Measurements from ENCODE around the gene MYO1C. TPM values are rescaled to one million over a fixed set of nuclear protein-coding genes. Genes with fewer than 3 reads are reported as not detected.

Gene MYO1C
- polyA plus RNA-seq, 4 donors = 51.1 to 67.1 (median 59.8) TPM

GRCh38 chr17:1475321-1475854 lies 17.1 kb downstream of the MYO1C start:
- H3K4me1 ChIP-seq (ENCODE audit: control insufficient read depth in 3 of 3, insufficient read depth in 2 of 3, low read depth in 1 of 3, low read length in 2 of 3) = no peaks in the 10 kb centered on the region
- WGBS, 3 donors = 82 to 91% (median 89%) methylated on average over 12 to 15 of the region's 15 CpGs
- H3K36me3 ChIP-seq (ENCODE audit: control insufficient read depth in 3 of 3, insufficient read depth in 2 of 3, low read depth in 1 of 3, low read length in 3 of 3) = peaks cover 8 to 93% (median 46%) of the 10 kb centered on the region in 3 donors
- H3K9me3 ChIP-seq (ENCODE audit: control insufficient read depth in 2 of 2, insufficient read depth in 1 of 2, low read depth in 1 of 2, low read length in 1 of 2) = no peaks in the 10 kb centered on the region
- no peak overlapping the region for H3K4me3 ChIP-seq (ENCODE audit: low read depth in 1 of 3, low read length in 3 of 3)
- DNase-seq (no peak), FAIRE-seq (no peak)
- H3K27me3 ChIP-seq (ENCODE audit: control insufficient read depth in 3 of 3, insufficient read depth in 3 of 3, low read length in 3 of 3) = no peaks in the 10 kb centered on the region
- no peak overlapping the region for H3K27ac ChIP-seq (ENCODE audit: low read depth in 1 of 3, low read length in 2 of 3)

GRCh38 chr17:1474402-1475189 lies 17.9 kb downstream of the MYO1C start:
- no peak for FAIRE-seq
- H3K36me3 ChIP-seq (ENCODE audit: control insufficient read depth in 3 of 3, insufficient read depth in 2 of 3, low read depth in 1 of 3, low read length in 3 of 3) = peaks cover 11 to 97% (median 50%) of the 10 kb centered on the region in 3 donors
- WGBS, 3 donors = 83 to 92% (median 85%) methylated on average over 30 to 31 of the region's 31 CpGs
- no peak for DNase-seq
- no peak overlapping the region for H3K27ac ChIP-seq (ENCODE audit: low read depth in 1 of 3, low read length in 2 of 3)
- H3K4me1 ChIP-seq (ENCODE audit: control insufficient read depth in 3 of 3, insufficient read depth in 2 of 3, low read depth in 1 of 3, low read length in 2 of 3) = no peaks in the 10 kb centered on the region
- no peak overlapping the region for H3K4me3 ChIP-seq (ENCODE audit: low read depth in 1 of 3, low read length in 3 of 3)
- no peaks in the 10 kb centered on the region for H3K27me3 ChIP-seq (ENCODE audit: control insufficient read depth in 3 of 3, insufficient read depth in 3 of 3, low read length in 3 of 3)
- H3K9me3 ChIP-seq (ENCODE audit: control insufficient read depth in 2 of 2, insufficient read depth in 1 of 2, low read depth in 1 of 2, low read length in 1 of 2) = no peaks in the 10 kb centered on the region

- no peak for FAIRE-seq
- H3K4me1 ChIP-seq (ENCODE audit: control insufficient read depth in 3 of 3, insufficient read depth in 2 of 3, low read depth in 1 of 3, low read length in 2 of 3) = peaks cover 0 to 2% (median 0%) of the 10 kb centered on the region in 3 donors
- H3K4me3 ChIP-seq (ENCODE audit: low read depth in 1 of 3, low read length in 3 of 3) = no peak overlapping the region
- H3K27ac ChIP-seq (ENCODE audit: low read depth in 1 of 3, low read length in 2 of 3) = no peak overlapping the region
- peaks cover 11 to 96% (median 48%) of the 10 kb centered on the region in 3 donors for H3K36me3 ChIP-seq (ENCODE audit: control insufficient read depth in 3 of 3, insufficient read depth in 2 of 3, low read depth in 1 of 3, low read length in 3 of 3)
- H3K9me3 ChIP-seq (ENCODE audit: control insufficient read depth in 2 of 2, insufficient read depth in 1 of 2, low read depth in 1 of 2, low read length in 1 of 2) = peaks cover 0 to 4% of the 10 kb centered on the region in 2 donors
- no peak for DNase-seq
- WGBS, 3 donors = 82 to 91% (median 84%) methylated on average over 10 of the region's 10 CpGs
- H3K27me3 ChIP-seq (ENCODE audit: control insufficient read depth in 3 of 3, insufficient read depth in 3 of 3, low read length in 3 of 3) = no peaks in the 10 kb centered on the region
Observed at GRCh38 chr17:1473841-1474240, 18.6 kb downstream of the MYO1C start.

- no peak for DNase-seq
- H3K9me3 ChIP-seq (ENCODE audit: control insufficient read depth in 2 of 2, insufficient read depth in 1 of 2, low read depth in 1 of 2, low read length in 1 of 2) = peaks cover 0 to 4% of the 10 kb centered on the region in 2 donors
- H3K4me3 ChIP-seq (ENCODE audit: low read depth in 1 of 3, low read length in 3 of 3) = no peak overlapping the region
- WGBS, 3 donors = 63 to 76% (median 68%) methylated on average over 11 of the region's 11 CpGs
- no peak overlapping the region for H3K27ac ChIP-seq (ENCODE audit: low read depth in 1 of 3, low read length in 2 of 3)
- no peaks in the 10 kb centered on the region for H3K27me3 ChIP-seq (ENCODE audit: control insufficient read depth in 3 of 3, insufficient read depth in 3 of 3, low read length in 3 of 3)
- no peak for FAIRE-seq
- peaks cover 0 to 8% (median 0%) of the 10 kb centered on the region in 3 donors for H3K4me1 ChIP-seq (ENCODE audit: control insufficient read depth in 3 of 3, insufficient read depth in 2 of 3, low read depth in 1 of 3, low read length in 2 of 3)
- peaks cover 12 to 96% (median 42%) of the 10 kb centered on the region in 3 donors for H3K36me3 ChIP-seq (ENCODE audit: control insufficient read depth in 3 of 3, insufficient read depth in 2 of 3, low read depth in 1 of 3, low read length in 3 of 3)
Observed at GRCh38 chr17:1473170-1473569, 19.3 kb downstream of the MYO1C start.

GRCh38 chr17:1471911-1472821 lies 20.3 kb downstream of the MYO1C start:
- 89 to 96% (median 96%) methylated on average over 30 to 42 of the region's 42 CpGs for WGBS, 3 donors
- peaks cover 17 to 93% (median 33%) of the 10 kb centered on the region in 3 donors for H3K36me3 ChIP-seq (ENCODE audit: control insufficient read depth in 3 of 3, insufficient read depth in 2 of 3, low read depth in 1 of 3, low read length in 3 of 3)

GRCh38 chr17:1471490-1471889 lies 21.0 kb downstream of the MYO1C start:
- WGBS, 3 donors = 95% methylated on average over 15 of the region's 15 CpGs
- H3K27me3 ChIP-seq (ENCODE audit: control insufficient read depth in 3 of 3, insufficient read depth in 3 of 3, low read length in 3 of 3) = no peaks in the 10 kb centered on the region
- peaks cover 0 to 4% of the 10 kb centered on the region in 2 donors for H3K9me3 ChIP-seq (ENCODE audit: control insufficient read depth in 2 of 2, insufficient read depth in 1 of 2, low read depth in 1 of 2, low read length in 1 of 2)
- no peak for DNase-seq
- H3K27ac ChIP-seq (ENCODE audit: low read depth in 1 of 3, low read length in 2 of 3) = no peak overlapping the region
- peaks cover 0 to 13% (median 0%) of the 10 kb centered on the region in 3 donors for H3K4me1 ChIP-seq (ENCODE audit: control insufficient read depth in 3 of 3, insufficient read depth in 2 of 3, low read depth in 1 of 3, low read length in 2 of 3)
- no peak for FAIRE-seq
- H3K36me3 ChIP-seq (ENCODE audit: control insufficient read depth in 3 of 3, insufficient read depth in 2 of 3, low read depth in 1 of 3, low read length in 3 of 3) = peaks cover 17 to 93% (median 34%) of the 10 kb centered on the region in 3 donors
- no peak overlapping the region for H3K4me3 ChIP-seq (ENCODE audit: low read depth in 1 of 3, low read length in 3 of 3)

More at GRCh38 chr17:1471911-1472821, 20.3 kb downstream of the MYO1C start:
- Histone ChIP-seq H3K27ac (ENCODE audit: low read depth in 1 of 3, low read length in 2 of 3) (no peak overlapping the region), H3K4me3 (ENCODE audit: low read depth in 1 of 3, low read length in 3 of 3) (no peak overlapping the region), H3K4me1 (ENCODE audit: control insufficient read depth in 3 of 3, insufficient read depth in 2 of 3, low read depth in 1 of 3, low read length in 2 of 3) (peaks cover 0 to 13% (median 0%) of the 10 kb centered on the region in 3 donors), H3K9me3 (ENCODE audit: control insufficient read depth in 2 of 2, insufficient read depth in 1 of 2, low read depth in 1 of 2, low read length in 1 of 2) (peaks cover 0 to 4% of the 10 kb centered on the region in 2 donors), H3K27me3 (ENCODE audit: control insufficient read depth in 3 of 3, insufficient read depth in 3 of 3, low read length in 3 of 3) (no peaks in the 10 kb centered on the region)
- no peak for DNase-seq
- no peak for FAIRE-seq

- 87 to 91% (median 89%) methylated on average over 20 to 25 of the region's 25 CpGs for WGBS, 3 donors
- H3K9me3 ChIP-seq (ENCODE audit: control insufficient read depth in 2 of 2, insufficient read depth in 1 of 2, low read depth in 1 of 2, low read length in 1 of 2) = peaks cover 0 to 4% of the 10 kb centered on the region in 2 donors
- H3K4me1 ChIP-seq (ENCODE audit: control insufficient read depth in 3 of 3, insufficient read depth in 2 of 3, low read depth in 1 of 3, low read length in 2 of 3) = peaks cover 0 to 13% (median 0%) of the 10 kb centered on the region in 3 donors
- no peak overlapping the region for H3K27ac ChIP-seq (ENCODE audit: low read depth in 1 of 3, low read length in 2 of 3)
- no peak overlapping the region for H3K4me3 ChIP-seq (ENCODE audit: low read depth in 1 of 3, low read length in 3 of 3)
- DNase-seq (no peak), FAIRE-seq (no peak)
- peaks cover 17 to 93% (median 33%) of the 10 kb centered on the region in 3 donors for H3K36me3 ChIP-seq (ENCODE audit: control insufficient read depth in 3 of 3, insufficient read depth in 2 of 3, low read depth in 1 of 3, low read length in 3 of 3)
- no peaks in the 10 kb centered on the region for H3K27me3 ChIP-seq (ENCODE audit: control insufficient read depth in 3 of 3, insufficient read depth in 3 of 3, low read length in 3 of 3)
Observed at GRCh38 chr17:1470755-1471462, 21.6 kb downstream of the MYO1C start.
